ENCODE results near the gene PPM1L.

DNA sequence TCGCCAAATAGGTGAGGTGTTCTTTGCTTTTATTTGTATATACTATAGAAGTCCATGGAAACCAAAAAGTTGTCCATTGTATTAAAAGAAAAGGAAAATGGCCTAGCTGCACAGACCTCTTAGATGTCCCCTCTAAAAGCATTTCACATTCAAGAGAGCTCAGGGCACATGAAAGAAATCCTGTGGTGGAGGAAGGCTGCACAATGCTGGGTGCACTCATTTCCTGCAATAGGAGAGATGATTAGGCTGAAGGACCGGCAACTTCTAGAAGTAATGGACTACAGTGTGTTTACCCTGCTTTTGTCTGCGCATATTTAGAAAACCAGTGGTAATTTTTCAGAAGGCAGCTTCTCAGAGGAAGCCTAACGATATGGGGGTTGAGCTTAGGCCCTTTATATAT, 25.4 kb downstream of the PPM1L start:
- TF ChIP-seq, protein P1, sequence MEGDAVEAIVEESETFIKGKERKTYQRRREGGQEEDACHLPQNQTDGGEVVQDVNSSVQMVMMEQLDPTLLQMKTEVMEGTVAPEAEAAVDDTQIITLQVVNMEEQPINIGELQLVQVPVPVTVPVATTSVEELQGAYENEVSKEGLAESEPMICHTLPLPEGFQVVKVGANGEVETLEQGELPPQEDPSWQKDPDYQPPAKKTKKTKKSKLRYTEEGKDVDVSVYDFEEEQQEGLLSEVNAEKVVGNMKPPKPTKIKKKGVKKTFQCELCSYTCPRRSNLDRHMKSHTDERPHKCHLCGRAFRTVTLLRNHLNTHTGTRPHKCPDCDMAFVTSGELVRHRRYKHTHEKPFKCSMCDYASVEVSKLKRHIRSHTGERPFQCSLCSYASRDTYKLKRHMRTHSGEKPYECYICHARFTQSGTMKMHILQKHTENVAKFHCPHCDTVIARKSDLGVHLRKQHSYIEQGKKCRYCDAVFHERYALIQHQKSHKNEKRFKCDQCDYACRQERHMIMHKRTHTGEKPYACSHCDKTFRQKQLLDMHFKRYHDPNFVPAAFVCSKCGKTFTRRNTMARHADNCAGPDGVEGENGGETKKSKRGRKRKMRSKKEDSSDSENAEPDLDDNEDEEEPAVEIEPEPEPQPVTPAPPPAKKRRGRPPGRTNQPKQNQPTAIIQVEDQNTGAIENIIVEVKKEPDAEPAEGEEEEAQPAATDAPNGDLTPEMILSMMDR (conservative IDR thresholded peaks at IDR 0.05 in 1 of 2, IDR thresholded peaks at IDR 0.05 in 1 of 2; ENCODE audit: low read depth in 1 of 2, low read length in 2 of 2), result no peak
- no peak for TF ChIP-seq EZH2 (IDR thresholded peaks at IDR 0.05; ENCODE audit: low read length, missing control alignments)
